ENCODE measurements around the gene ALDH5A1.
"Not testable (repeated sequence)": the region's sequence is repeated elsewhere in the genome, so short reads cannot be mapped to it uniquely, and the experiment has no call there.

ALDH5A1 gene

DNA sequence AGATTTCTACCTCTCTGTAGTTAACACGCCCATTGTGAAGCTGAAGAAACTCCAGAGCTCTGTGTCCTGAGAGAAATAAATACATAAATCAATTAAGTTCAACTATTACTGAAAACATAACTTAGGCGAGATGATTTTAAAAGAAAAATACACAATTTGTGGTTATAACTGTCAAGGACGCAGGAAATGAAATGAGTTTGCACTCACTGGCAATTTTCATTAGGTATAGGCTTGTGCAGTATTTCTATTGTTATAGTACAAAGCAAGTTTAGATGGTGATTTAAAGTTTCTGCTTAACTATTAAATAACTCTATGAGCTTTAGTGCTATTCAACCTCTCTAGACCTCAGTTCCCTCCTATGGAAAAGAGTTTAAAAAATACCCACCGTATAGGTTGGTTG, 8.7 kb upstream of the ALDH5A1 start:
- no peak for DNase-seq (ENCODE audit: low spot score)

DNA sequence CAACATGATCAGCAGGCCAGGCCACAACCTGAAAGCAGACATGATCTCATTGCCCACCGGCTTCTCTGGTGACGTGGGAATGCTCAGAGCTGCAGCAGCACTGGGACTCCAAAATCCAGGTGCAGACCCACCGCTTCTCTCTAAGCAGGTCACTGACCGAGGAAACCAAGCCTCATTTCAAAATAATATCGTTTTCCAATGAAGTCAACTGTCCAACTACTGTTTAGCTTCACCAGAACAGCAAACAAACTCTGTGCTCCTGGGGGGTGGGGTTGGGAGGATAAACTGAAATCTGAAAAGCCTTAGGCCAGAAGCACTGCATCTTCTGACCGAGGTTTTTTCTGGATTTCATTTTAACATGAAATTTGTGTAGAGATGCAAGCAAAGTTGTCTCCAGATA, 5.3 kb upstream of the ALDH5A1 start, which contains the start of gene GPLD1:
GPLD1 (minus strand) TSS at position 109 of the 400 bp plus-strand sequence; CDS start at position 42, 67 bp downstream.
- DNase-seq (ENCODE audit: low spot score): no peak

DNA sequence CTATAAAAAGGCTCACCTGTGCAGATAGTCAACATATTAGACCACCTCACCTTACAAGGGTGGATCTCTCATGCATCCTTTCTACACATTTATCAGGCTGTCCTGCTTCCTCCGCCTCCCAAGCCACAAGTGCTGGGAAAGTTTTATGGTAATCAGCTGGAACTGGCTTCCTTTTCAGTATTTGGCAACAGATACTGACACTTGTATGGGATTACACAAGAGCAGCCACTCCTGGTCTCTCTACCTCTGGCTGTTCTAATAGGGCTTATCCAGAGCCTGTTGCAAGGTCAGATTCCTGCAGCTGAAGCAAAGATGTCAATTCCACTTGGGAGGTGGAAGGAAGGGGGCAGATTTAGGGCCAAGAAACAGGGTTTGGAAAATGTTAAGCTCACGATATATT, 4.9 kb upstream of the ALDH5A1 start:
- no peak for DNase-seq (ENCODE audit: low spot score)

DNA sequence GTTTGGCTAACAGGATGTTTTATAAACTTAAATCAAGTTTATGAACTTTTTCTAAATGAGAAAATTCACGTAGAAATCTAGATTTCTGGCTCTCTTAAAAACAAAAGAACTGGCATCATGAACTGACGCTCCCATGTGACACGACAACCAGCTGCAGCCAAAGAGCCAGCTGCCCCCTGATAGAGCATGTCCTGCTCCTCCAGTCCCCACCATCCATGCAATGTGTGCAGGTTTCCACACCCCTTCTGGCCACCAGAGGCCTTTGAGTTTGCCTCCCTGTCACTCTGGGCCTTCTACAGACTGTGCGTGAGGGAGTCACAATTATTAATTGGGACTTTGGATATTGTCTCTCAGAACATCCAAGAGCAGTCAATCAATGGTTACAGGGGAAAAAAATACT, 3.8 kb upstream of the ALDH5A1 start:
- no peak for DNase-seq (ENCODE audit: low spot score)

DNA sequence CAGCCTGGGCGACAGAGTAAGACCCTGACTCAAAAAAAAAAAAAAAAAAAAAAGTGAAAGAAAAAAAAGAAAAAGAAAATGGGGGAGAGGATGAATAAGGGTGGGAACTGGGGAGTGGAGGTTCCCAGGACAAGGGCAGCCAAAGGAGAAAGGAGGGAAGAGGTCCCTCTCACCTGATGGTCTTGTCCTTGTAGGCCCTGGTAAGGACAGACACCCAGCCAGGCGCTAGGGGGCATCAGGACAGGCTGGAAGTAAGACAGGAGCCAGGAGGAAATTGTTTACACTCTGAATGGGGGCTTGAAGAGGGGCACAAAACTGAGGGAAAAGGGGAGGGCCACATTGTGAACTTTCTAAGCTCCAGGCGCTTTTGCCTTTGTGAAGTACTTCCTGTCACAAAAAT, 2.3 kb upstream of the ALDH5A1 start:
- DNase-seq (ENCODE audit: low spot score): no peak

DNA sequence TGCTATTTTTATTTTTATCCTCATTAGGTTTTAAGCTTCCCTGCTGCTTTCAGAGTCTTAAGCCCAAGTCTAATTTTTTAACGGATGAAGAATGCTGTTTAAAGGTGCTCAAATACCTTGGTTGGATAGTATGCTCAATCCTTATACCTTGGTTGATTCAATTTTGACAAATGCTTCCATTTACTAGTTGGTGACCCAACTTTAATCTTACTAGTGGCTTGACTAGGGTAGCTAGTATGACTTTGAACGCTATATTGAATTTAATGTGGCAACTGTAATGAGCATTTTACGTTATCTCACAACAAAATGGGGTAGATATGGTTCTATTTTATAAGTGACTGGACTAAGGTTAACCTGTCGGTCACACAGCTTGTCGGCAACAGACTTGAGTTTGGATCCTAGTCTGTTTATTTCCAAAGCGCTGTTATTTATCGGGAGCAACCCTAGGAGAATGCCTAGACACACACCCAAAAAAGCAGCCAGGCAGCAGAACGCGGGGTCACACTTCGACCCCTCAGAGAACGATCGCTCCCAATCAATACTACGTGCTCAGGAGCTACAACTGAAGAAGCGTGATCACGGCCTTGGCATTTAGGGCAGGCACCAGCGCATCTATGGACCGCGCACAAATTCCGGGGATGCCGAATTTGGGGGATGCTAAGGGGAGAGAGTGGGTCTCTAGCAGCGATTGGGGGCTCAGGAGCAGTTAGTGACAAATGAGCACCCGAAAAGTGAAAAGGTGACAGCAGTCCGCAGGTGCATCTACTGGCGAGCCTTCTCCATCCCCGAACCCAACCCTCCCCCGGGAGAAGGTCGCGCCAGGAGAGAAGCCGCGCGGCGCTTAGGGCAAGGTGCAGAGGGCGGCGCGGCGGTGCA, 586 bp upstream of the ALDH5A1 start:
- no peak for DNase-seq (ENCODE audit: low spot score)

DNA sequence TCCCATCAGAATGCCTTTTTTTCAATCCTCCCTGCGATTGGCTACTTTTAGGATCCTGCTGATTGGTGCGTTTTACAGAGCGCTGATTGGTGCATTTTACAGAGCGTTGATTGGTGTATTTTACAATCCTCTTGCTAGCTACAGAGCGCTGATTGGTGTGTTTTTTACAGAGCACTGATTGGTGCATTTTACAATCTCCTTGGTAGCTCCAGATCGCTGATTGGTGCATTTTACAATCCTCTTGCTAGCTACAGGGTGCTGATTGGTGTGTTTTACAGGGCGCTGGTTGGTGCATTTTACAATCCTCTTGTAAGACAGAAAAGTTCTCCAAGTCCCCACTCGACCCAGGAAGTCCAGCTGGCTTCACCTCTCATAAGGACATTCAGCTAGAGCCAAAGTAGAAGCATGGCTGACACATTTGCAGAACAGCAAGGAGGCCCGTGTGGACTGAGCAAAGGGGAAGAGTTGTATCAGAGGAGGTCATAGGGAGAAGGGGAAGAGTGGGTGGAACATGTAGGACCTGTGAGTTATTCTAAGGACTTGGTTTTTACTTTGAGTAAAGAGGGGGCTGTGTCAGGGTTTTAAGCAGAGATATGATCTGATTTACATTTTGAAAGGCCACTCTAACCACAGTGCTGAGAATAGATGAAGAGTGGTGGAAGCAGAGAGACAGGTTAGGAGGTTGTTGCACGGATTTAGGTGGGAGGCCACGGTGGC, 2.6 kb downstream of the ALDH5A1 start:
- no peak for DNase-seq (ENCODE audit: low spot score)

DNA sequence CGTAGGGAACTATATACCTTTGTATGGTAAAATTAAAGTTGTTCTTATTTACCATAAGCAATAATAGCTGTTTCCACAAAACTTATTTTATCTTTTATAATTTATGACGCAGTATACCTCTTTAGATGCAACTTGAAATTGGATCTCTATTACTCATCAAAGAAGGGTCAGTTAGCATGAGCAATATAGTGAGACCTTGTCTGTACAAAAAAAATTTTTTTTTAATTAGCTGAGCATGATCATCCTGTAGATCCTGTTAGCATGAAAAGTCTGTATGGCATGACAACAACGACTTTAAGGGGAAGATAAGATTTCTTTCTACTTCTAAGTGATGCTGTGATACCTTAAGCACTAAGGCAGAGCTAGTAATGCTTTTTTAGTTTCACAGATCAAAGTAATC, 5.9 kb downstream of the ALDH5A1 start:
- no peak for DNase-seq (ENCODE audit: low spot score)

DNA sequence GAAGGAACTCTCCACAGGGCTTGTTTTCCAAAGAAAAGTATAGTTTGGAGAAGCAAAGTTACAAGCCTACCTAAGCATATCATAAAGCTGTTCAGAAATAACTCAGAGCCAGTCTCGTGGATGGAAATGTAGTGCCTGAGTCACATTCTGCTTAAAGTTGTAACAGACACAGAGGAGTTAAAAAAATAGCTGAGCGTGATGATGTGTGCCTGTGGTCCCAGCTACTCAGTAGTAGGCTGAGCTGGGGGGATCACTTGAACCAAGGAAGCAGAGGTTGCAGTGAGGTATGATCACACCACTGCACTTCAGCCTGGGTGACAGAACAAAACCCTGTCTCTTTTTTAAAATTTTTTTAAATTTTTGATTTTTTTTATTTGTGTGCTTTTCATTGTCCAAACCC, 6.6 kb downstream of the ALDH5A1 start:
- DNase-seq (ENCODE audit: low spot score): no peak

DNA sequence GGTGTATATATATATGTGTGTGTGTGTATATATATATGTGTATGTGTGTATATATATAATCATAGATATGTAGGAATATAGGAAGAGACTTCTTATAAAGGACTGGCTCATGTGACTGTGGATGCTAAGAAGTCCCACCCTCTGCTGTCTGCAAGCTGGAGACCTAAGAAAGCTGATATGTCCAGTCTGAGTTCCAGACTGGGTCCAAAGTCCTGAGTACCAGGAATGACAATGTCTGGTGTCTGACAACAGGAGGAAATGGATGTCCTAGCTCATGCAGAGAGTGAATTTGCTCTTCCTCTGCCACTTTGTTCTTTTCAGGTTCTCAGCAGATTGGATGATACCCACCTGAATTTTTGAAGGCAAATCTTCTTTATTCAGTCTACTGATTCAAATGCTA, 7.1 kb downstream of the ALDH5A1 start:
- no peak for DNase-seq (ENCODE audit: low spot score)

DNA sequence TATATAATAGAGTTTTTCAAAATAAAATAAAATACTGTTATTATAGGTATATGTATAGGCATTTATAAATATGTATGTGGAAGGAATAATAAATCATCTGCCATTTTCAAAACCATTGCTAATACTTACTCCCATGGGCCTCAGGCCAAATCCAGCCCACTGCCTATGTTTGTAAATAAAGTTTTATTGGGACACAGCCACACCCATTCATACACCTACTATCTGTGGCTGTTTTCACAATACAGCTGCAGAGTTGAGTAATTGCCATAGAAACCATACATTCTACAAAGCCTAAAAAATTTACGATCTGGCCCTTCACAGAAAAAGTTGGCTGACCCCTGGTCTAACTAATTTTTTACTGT, 9.5 kb downstream of the ALDH5A1 start:
- no peak for DNase-seq (ENCODE audit: low spot score)

DNA sequence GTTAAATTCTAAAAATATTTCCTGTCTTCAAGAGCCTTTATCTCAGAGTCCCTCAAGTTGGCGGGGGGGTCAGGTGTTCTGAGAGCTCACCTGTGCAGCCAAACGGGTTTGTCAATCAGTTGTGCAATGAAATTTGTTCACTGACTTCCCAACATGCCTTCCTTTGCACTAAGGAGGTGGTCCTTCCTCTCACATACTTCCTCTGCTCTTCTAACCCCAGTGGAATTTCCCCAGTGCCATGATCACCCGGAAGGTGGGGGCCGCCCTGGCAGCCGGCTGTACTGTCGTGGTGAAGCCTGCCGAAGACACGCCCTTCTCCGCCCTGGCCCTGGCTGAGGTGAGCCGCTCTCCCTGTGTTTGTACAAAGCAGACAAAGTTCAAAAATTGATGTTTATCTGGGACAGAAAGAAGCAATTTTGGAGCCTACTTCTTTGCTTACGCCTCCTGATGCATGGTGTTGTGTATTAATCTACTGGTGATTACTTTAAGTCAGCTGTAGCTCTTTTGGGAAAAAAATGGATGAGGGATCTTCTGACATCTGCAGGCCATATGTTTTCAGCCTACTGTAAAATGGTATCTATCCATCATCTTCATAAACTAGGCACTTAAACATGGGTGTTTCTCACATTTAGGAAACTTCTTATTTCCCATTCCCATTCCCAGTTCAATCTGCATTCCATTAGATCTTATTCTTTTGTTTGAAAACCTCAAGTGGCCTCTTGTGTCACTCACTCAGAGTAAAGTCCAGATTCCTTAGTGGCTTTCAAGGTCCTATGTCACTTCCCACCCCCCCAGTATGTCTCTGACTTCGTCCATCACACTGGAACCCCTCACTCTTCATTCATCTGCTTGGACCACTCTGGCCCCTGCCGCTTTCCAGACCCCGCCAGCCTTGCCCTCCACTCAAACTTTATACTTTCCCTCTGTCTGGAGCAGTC, 10.1 kb downstream of the ALDH5A1 start:
- no peak for DNase-seq (ENCODE audit: low spot score)

DNA sequence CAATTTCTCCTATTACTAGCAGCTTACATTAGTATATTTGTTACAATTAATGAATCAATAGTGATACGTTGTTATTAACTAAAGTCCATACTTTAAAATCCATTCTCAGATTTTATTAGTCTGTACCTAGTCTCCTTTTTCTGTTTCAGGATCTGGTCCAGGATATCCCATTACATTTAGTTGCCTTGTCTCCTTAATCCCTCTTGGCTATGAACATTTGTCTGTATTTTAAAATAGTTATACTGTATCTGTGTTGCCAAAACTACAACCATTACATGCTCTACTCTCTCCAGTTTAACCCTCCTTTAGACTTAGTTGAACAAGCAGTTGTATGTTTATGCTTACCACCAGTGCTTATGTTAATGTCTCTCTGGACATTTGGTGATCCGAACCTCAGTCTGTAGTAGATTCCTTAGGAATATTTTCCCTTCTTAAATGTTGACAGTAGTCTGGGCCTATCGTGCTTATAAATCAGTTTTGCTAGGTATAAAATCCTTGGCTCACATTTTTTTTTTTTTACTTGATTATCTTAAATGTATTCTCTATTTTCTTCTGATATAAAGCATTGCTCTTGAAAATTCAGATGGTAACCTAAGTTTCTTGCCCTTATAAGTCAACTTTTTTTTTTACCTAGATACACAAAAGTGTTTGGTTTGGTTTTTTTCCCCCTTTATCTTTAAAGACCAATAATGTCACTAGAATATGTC, 12.2 kb downstream of the ALDH5A1 start:
- no peak for DNase-seq (ENCODE audit: low spot score)

DNA sequence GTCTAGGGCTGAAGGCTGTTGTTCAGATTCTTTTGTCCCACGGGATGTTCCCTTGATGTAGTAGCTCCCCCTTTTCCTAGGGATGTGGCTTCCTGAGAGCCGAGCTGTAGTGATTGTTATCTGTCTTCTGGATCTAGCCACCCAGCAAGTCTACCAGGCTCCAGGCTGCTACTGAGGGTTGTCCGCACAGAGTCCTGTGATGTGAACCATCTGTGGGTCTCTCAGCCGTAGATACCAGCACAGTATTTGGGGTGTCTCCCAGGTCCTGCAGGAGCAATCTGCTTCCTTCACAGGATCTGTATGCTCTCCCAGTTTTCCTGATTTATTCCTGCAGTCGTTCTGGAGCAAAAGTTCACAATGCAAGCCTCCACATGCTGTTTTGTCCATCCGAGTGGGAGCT, 17.2 kb downstream of the ALDH5A1 start:
- DNase-seq (ENCODE audit: low spot score): not testable (repeated sequence)

DNA sequence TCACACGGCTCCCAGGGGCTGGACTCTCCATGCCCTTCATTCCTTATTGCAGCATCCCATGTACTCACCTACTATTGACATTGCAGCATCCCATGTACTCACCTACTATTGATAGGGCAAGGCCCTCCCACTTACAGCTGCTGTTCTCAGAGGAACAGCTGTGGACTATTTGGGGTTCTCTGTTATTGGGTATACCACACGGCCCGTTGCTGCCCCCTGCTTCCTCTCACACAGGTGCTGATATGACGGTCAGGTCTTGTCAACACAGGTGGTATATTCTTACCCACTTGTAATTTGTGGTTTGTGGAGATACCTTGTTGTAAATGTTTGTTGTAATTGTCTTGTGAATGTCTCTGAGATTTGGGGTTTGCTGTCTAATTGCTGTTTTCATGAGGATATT, 18.8 kb downstream of the ALDH5A1 start:
- DNase-seq (ENCODE audit: low spot score): no peak

DNA sequence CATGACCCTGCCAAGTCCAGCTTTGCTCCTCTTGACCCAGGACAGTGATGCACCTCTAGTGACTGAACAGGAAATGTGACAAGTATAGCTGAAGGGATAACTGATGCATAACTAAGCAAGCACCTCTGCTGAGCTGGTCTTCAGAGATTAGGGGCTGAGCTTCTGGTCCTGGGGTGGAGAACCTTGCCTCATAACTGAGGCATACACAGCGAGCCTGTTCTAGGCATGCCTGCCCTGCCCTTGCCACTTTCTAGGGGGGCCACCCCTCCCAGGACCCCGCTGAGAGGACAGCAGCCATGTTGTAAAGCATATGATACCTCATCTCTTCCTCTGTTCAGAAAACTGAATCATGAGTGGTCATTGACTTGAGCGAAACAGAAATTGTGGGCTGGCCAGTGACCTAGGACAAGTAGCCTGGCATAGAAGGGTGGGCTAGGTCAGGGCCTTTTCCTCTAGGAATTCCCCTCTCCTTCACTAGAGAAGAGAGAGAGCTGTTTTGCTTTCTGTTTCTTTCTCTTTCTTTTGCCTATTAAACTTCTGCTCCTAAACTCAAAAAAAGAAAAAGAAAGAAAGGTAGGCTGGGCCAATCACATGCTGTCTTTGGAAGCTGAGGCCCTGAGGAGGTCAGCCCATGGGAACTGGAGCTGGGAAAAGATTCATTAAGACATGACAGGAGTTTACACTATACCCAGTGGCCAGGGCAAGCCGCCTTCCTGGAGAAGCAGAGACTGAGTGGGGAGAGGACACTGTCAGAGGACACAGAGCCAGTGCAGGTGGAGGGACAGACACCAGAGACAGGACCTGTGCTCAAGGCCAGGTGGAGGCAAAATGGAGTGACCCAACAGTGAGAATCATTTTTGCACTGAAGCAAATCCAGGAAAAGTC, 23.1 kb downstream of the ALDH5A1 start:
- DNase-seq (ENCODE audit: low spot score): no peak

DNA sequence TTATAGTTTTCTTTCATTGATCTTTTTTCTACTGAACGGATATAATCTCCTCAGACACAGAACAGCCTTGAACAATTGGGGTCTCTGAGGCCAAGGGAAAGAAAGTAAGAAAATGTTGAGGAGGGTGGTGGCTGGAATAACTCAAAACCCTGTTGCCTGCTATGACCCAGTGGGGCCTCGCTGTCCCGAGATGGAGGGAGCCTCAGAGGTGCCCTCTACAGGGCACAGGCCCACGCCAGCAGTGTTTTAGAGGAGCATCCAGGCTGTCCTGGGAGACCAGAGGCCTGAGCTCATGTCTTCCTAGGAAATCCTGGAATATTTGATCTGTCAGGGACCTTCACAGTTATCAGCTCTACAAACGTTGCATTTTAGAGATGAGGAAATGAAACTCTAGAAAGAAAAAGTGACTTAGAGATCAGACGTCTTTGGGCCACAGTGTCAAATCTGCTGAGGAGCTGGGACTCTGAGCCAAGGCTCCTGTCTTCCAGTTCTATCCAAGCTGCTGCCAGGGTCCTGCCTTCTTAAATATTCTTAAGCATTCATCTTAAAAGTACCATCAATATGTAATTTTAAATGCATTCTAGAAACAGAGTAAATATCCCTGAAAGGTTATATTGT, 26.3 kb downstream of the ALDH5A1 start:
- peak; percentile 67 for DNase-seq (ENCODE audit: low spot score)

DNA sequence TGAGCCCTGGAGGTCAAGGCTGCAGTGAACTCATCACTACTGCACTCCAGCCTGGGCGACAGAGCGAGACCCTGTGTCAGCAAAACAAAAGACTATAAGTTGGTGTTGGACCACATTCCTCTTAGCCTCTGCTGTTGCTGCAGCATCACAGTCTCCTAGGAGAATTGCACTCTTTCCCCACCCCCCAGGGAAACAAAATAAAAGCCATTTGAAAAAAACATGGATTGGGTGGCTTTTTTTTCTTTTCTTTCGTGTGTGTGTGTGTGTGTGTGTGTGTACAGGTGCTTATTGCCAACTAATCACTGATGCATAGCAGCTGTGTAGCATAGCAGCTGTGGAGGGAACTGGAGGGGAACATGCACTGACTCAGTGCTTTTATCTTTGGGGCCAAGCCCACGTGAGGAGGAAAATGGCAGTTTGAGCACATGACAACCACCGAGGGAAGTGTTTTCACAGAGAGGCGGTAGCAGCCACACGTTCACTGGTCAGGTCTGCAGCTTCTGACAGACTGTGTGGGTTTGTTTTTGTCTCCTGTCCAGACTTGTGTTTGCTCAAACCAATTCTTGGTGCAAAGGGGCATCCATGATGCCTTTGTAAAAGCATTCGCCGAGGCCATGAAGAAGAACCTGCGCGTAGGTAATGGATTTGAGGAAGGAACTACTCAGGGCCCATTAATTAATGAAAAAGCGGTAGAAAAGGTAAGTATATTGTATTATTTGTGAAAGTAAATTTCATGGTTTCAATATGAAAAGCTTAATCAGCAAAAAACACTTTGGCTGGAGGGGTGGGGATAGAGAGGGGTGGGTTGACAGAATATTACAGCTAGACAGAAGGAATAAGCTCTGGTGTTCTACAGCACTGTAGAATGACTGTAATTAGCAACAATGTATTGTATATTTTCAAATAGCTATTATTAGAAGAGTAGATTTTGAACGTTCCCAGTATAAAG, 27.7 kb downstream of the ALDH5A1 start:
- no peak for DNase-seq (ENCODE audit: low spot score)

DNA sequence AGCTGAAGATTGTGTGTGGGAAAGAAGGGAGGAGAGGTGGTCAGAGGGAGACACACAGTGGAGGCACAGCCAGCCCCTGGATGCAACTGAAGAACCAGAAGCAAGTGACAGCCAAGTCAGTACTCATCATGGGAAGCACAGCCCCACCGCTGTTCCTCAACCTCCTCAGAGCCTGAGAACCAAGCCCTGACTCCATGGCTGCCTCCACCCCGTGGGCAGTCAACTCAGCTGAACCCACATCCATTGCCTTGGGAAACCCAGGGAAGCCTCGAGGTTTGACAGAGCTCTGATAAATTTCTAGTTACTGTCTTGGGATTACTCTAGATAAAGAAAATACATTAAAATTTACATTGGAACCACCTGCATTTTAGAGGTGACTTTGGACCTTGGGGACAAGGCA, 29.6 kb downstream of the ALDH5A1 start:
- DNase-seq (ENCODE audit: low spot score): no peak

Data from RKO (cell line).